Memory B cell (primary cell): Measurements from ENCODE around the gene DCAF6.

Source experiments
- ATAC-seq: fragments of 150-1000 bp; cut with Tn5 transposase; 2 replicates; pipeline ENCODE4 v1.10.0; 2021; ENCODE audit warnings: low read depth, mild to moderate bottlenecking, moderate library complexity
- DNase-seq, 2 donors: peaks; one replicate each; pipeline ENCODE4 v3.0.0; 2022; ENCODE audit warnings: low spot score in 2 of 2
- H3K27ac Mint-ChIP-seq: one replicate; pipeline ENCODE4 v1.8.0; 2022; ENCODE audit warnings: mild to moderate bottlenecking, moderate library complexity, mixed read lengths
- H3K27me3 Mint-ChIP-seq: one replicate; pipeline ENCODE4 v1.8.0; 2022; ENCODE audit warnings: mixed read lengths
- H3K36me3 Mint-ChIP-seq: one replicate; pipeline ENCODE4 v1.8.0; 2022; ENCODE audit warnings: mild to moderate bottlenecking, mixed read lengths
- H3K4me1 Mint-ChIP-seq: one replicate; pipeline ENCODE4 v1.8.0; 2022; ENCODE audit warnings: mixed read lengths
- H3K4me3 Mint-ChIP-seq: one replicate; pipeline ENCODE4 v1.8.0; 2022; ENCODE audit warnings: mild to moderate bottlenecking, moderate library complexity, mixed read lengths
- H3K9me3 Mint-ChIP-seq: one replicate; pipeline ENCODE4 v1.8.0; 2022; ENCODE audit warnings: mixed read lengths

Gene DCAF6

DNA sequence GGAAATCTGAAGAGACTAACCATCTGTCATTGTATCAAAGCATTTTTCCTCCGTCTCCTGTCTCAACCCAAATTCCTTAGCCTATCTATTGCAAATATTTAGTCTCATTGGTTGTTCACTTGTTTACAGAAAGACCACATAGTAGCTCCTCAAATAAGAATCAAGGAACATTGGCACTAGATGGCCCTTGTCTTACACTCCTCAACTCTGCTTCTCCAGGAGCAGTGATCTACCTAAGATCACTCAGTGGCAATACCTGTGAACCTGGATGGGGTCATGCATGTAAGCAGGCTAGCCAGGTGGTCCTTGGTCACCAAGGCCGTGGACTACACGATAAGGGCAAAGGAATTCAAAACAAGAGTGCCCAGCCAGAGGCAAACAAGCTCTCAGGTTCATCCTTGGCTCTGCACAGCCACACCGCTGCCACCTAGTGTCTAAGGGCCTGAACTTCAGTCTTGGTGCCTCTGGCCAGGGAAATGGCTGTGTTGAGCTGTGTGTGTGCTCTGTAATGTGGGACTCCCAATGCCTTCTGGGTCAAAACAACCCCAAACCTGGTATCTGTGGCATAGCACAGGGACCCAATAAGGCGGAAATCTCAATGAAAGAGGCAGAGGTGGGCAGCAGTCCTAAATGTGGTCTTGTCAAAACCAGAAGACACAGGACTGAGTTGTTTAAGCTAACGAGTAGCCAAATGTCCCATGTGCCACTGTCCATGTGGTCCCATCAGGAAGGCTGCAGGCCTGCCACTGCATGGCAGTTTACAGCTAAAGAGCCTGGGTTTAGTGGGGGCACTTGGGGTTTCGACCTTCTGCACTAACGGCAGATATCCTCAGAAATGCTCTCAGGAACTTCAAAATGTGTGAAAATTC is 145.8 kb downstream of the DCAF6 start:
- no peak overlapping the region for H3K4me3 Mint-ChIP-seq
- ATAC-seq (peak; percentile 84), DNase-seq (peak; percentile 48 to 56)
- no peak overlapping the region for H3K27ac Mint-ChIP-seq
- H3K27me3 Mint-ChIP-seq = no peaks in the 10 kb centered on the region
- peaks cover 2% of the 10 kb centered on the region for H3K4me1 Mint-ChIP-seq
- no peaks in the 10 kb centered on the region for H3K36me3 Mint-ChIP-seq
- no peaks in the 10 kb centered on the region for H3K9me3 Mint-ChIP-seq

DNA sequence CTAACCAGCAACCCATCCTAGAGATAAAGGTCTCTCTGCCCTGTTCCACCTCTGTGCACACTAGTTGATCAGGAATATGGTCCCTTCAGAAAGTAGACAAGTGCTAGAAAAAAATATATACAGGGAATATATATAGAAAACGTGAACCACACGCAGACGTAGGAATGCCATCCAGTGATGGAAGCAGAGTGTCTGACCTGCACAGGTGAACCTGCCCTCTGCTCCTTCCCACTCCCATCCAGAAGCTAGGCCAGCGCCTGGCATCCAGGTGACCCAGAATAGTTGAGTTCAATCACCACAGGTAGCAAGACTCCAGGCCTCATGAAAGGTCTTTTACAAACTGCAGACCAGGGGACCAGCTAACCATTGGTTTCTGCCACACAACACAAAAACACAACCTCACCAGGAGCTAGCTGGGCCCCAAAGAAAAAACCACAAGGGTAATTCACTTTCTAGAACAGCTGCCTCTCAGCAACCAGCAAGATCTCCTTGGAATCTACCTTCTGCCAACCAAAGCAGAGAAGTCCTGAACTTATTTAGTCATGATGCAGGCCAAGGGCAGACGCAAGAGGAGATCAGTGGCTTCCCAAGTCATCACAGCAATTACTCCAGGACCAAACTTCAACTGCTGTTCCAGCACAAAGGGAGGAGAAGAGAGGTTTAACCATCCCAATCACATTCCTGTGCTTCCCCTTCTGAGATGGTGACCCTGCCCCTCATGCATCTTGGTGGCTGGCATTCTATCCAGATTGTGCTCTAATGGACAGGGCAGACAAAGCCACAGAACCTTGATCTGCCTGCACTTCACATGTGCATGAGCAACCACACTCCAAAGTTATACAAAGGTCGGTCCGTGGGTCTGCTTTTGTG is 147.2 kb downstream of the DCAF6 start:
- Mint-ChIP-seq H3K4me3 (no peak overlapping the region), H3K9me3 (no peaks in the 10 kb centered on the region), H3K36me3 (no peaks in the 10 kb centered on the region), H3K27me3 (no peaks in the 10 kb centered on the region), H3K4me1 (peaks cover 2% of the 10 kb centered on the region), H3K27ac (no peak overlapping the region)
- ATAC-seq = no peak
- DNase-seq = no peak

- Mint-ChIP-seq H3K27me3 (no peaks in the 10 kb centered on the region), H3K4me1 (peaks cover 2% of the 10 kb centered on the region), H3K9me3 (no peaks in the 10 kb centered on the region), H3K27ac (no peak overlapping the region), H3K36me3 (no peaks in the 10 kb centered on the region), H3K4me3 (no peak overlapping the region)
- ATAC-seq = peak; percentile 73
- peak; percentile 46 to 60 for DNase-seq
Measured at GRCh38 chr1:168084396-168085231, 148.1 kb downstream of the DCAF6 start.

- Mint-ChIP-seq H3K36me3 (no peaks in the 10 kb centered on the region), H3K4me3 (no peak overlapping the region), H3K4me1 (peaks cover 2% of the 10 kb centered on the region), H3K27ac (no peak overlapping the region), H3K27me3 (no peaks in the 10 kb centered on the region), H3K9me3 (no peaks in the 10 kb centered on the region)
- DNase-seq = no peak
- ATAC-seq = no peak
Measured at GRCh38 chr1:168085401-168085872, 149.0 kb downstream of the DCAF6 start.

GRCh38 chr1:168086438-168086837 is 150.0 kb downstream of the DCAF6 start:
- peaks cover 2% of the 10 kb centered on the region for H3K4me1 Mint-ChIP-seq
- no peaks in the 10 kb centered on the region for H3K27me3 Mint-ChIP-seq
- no peak overlapping the region for H3K27ac Mint-ChIP-seq
- H3K9me3 Mint-ChIP-seq = no peaks in the 10 kb centered on the region
- no peak for ATAC-seq
- no peak overlapping the region for H3K4me3 Mint-ChIP-seq
- DNase-seq = no peak
- H3K36me3 Mint-ChIP-seq = no peaks in the 10 kb centered on the region

DNA sequence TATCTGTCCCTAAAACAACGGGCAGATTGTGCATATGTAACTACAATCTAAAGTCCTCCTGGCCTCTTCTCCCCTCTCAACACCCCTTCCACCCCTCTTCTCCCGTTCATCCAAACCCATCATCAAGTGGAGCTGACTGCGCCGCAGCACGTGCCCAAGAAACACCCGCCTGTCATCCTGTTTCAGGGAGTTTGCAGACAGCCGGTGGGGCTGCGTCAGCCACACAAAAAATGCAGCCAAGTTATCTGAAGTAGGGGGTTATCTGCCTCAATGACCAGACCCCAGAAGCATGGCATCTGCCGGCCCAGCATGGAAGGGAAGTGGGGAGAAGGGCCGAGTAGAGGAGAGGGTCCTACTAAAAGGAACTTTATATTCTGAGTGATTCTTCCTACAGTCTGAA is 151.2 kb downstream of the DCAF6 start:
- Mint-ChIP-seq H3K9me3 (no peaks in the 10 kb centered on the region), H3K27ac (no peak overlapping the region), H3K4me3 (no peak overlapping the region), H3K27me3 (no peaks in the 10 kb centered on the region), H3K4me1 (peaks cover 2% of the 10 kb centered on the region), H3K36me3 (no peaks in the 10 kb centered on the region)
- DNase-seq (no peak), ATAC-seq (no peak)

GRCh38 chr1:168088511-168089325 is 152.2 kb downstream of the DCAF6 start:
- Mint-ChIP-seq H3K27ac (no peak overlapping the region), H3K4me3 (no peak overlapping the region), H3K4me1 (peaks cover 2% of the 10 kb centered on the region), H3K27me3 (no peaks in the 10 kb centered on the region), H3K9me3 (no peaks in the 10 kb centered on the region), H3K36me3 (no peaks in the 10 kb centered on the region)
- ATAC-seq (no peak), DNase-seq (no peak)

DNA sequence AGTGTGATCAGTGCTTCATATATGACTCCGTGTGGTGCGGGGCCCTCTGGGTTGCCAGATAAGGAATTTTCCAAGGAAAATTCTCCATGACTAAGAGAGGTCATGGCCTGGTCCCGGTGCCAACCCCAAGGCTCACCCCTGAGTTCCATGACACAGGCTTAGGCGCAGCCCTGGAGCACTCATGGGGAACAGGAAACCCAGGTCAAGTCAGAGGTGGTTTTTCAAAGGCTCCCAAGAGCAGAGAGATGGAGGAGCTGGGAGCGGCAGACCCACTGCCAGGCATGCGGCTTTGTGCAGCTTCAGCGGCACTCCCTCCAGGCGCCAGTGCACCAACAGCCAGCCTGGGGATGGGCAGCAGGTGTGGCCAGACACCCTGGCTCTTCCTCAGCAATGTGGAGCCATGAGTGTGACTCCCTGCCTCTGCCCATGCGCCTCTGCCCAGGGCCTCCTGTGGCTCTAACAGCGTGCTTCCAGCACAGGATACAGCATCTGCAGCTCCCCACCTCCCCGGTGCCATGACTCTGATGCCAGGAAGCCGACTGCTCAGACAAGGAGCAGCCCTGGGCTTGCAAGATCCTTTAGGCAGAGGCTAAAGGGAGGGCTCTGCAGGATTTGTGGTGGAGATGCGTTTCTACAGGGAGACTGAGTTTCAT is 153.0 kb downstream of the DCAF6 start:
- Mint-ChIP-seq H3K4me3 (no peak overlapping the region), H3K9me3 (no peaks in the 10 kb centered on the region), H3K4me1 (peaks cover 2% of the 10 kb centered on the region), H3K27ac (no peak overlapping the region), H3K27me3 (no peaks in the 10 kb centered on the region), H3K36me3 (no peaks in the 10 kb centered on the region)
- ATAC-seq (no peak), DNase-seq (no peak)

DNA sequence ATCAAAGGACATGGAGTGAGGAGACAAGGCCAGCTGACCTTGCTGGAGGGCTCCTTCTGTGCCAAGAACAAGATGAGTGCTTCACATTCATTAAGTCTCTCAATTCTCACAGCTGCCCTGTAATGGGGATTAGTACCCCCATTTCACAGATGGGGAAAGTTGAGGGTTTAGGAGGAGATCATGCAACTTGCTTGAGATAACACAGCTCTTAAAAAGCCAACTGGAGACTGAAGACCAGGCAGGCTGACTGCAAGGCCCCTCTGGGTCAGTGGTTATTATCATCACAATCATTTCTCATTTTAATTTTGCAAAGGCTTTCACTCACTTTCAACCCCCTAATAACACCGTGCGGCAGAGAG is 153.5 kb downstream of the DCAF6 start:
- Mint-ChIP-seq H3K4me3 (no peak overlapping the region), H3K27me3 (no peaks in the 10 kb centered on the region), H3K4me1 (no peaks in the 10 kb centered on the region), H3K9me3 (no peaks in the 10 kb centered on the region), H3K36me3 (no peaks in the 10 kb centered on the region), H3K27ac (no peak overlapping the region)
- DNase-seq (no peak), ATAC-seq (no peak)

DNA sequence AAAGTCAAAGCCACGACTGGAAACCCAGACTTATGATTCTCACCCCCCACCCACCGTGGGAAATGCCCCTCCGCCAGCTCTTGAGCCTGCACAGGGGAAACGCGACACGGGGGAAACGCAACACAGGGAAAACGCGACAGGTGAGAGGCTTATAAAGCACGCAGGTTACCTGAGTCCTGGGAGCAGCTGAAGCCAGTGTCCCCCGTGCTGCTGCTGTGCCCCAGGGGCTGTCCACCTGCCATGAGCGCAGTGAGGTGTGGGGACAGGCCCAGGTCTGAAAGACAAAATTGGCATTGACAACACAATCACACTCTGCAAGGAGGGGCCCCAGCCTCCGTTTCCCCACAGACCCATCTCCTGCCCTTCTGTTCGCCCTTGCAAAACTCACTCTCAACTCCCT is 153.9 kb downstream of the DCAF6 start:
- Mint-ChIP-seq H3K4me1 (no peaks in the 10 kb centered on the region), H3K27ac (no peak overlapping the region), H3K4me3 (no peak overlapping the region), H3K36me3 (no peaks in the 10 kb centered on the region), H3K27me3 (no peaks in the 10 kb centered on the region), H3K9me3 (no peaks in the 10 kb centered on the region)
- ATAC-seq = no peak
- no peak for DNase-seq

GRCh38 chr1:168091063-168091462 is 154.6 kb downstream of the DCAF6 start:
- no peak for DNase-seq
- Mint-ChIP-seq H3K36me3 (no peaks in the 10 kb centered on the region), H3K4me3 (no peak overlapping the region), H3K4me1 (no peaks in the 10 kb centered on the region), H3K27ac (no peak overlapping the region), H3K27me3 (no peaks in the 10 kb centered on the region), H3K9me3 (no peaks in the 10 kb centered on the region)
- ATAC-seq = no peak

GRCh38 chr1:168091720-168092550 is 155.5 kb downstream of the DCAF6 start:
- H3K4me1 Mint-ChIP-seq = no peaks in the 10 kb centered on the region
- H3K36me3 Mint-ChIP-seq = no peaks in the 10 kb centered on the region
- no peaks in the 10 kb centered on the region for H3K27me3 Mint-ChIP-seq
- no peaks in the 10 kb centered on the region for H3K9me3 Mint-ChIP-seq
- ATAC-seq (no peak), DNase-seq (no peak)
- H3K27ac Mint-ChIP-seq = no peak overlapping the region
- H3K4me3 Mint-ChIP-seq = no peak overlapping the region
